GM15510 (cell line): ENCODE results near the gene ZNF429.

ENCODE experiments used
- POLR2A ChIP-seq: IDR thresholded peaks from 3 replicates; pipeline ENCODE4 v1.6.1; 2011; ENCODE audit warnings: borderline replicate concordance; ENCODE audit not compliant: insufficient read length; ENCODE audit errors: extremely low read depth

ZNF429 gene

GRCh38 chr19:21498651-21499050 lies 6.8 kb upstream of the ZNF429 start:
- TF ChIP-seq POLR2A, result no peak

- no peak for TF ChIP-seq POLR2A
These were observed 2.8 kb downstream of the ZNF429 start for GRCh38 chr19:21508198-21508597.

GRCh38 chr19:21513651-21514050 lies 8.2 kb downstream of the ZNF429 start:
- TF ChIP-seq POLR2A, result no peak

- no peak for TF ChIP-seq POLR2A
These were observed 14.1 kb downstream of the ZNF429 start for GRCh38 chr19:21519488-21519887.

- no peak for TF ChIP-seq POLR2A
These were observed 27.5 kb downstream of the ZNF429 start for GRCh38 chr19:21532904-21533303.

GRCh38 chr19:21559444-21559843 lies 54.0 kb downstream of the ZNF429 start:
- no peak for TF ChIP-seq POLR2A

GRCh38 chr19:21564406-21564805 lies 59.0 kb downstream of the ZNF429 start:
- TF ChIP-seq POLR2A, result no peak

GRCh38 chr19:21566073-21566472 lies 60.7 kb downstream of the ZNF429 start:
- TF ChIP-seq POLR2A, result no peak

GRCh38 chr19:21568816-21569493 lies 63.6 kb downstream of the ZNF429 start:
- TF ChIP-seq POLR2A, result no peak

GRCh38 chr19:21569494-21569865 lies 64.1 kb downstream of the ZNF429 start:
- no peak for TF ChIP-seq POLR2A

GRCh38 chr19:21571316-21571715 lies 65.9 kb downstream of the ZNF429 start:
- no peak for TF ChIP-seq POLR2A

GRCh38 chr19:21574607-21575006 lies 69.2 kb downstream of the ZNF429 start:
- TF ChIP-seq POLR2A, result no peak

GRCh38 chr19:21576481-21576880 lies 71.1 kb downstream of the ZNF429 start:
- no peak for TF ChIP-seq POLR2A

GRCh38 chr19:21580101-21580500 lies 74.7 kb downstream of the ZNF429 start:
- no peak for TF ChIP-seq POLR2A

- no peak for TF ChIP-seq POLR2A
These were observed 75.4 kb downstream of the ZNF429 start for GRCh38 chr19:21580818-21581217.

GRCh38 chr19:21581646-21582240 lies 76.3 kb downstream of the ZNF429 start:
- TF ChIP-seq POLR2A, result no peak
